Spleen (tissue), 11 donors: ENCODE results near the gene KLHL21. TPM values are rescaled to one million over a fixed set of nuclear protein-coding genes. Genes with fewer than 3 reads are reported as not detected.

Experiments
- DNase-seq: peaks from one replicate; pipeline ENCODE4 v3.0.0-alpha.2; 2020
- H3K27ac ChIP-seq, 8 donors: fragments of 200-600 bp; sonication (generic) in 7 of 8; 1 replicate in 4 of 8; 2 replicates in 4 of 8; pipeline versions ENCODE4 v1.5.0 to v1.8.0; 2016 to 2021; ENCODE audit warnings: inconsistent platforms in 4 of 8, mild to moderate bottlenecking in 4 of 8, moderate library complexity in 1 of 8
- H3K27me3 ChIP-seq, 7 donors: fragments of 200-600 bp; sonication (generic) in 6 of 7; replicated peaks in 1 of 7; 1 replicate in 4 of 7; 2 replicates in 3 of 7; pipeline versions ENCODE4 v1.5.0 to v1.8.0; 2016 to 2021; ENCODE audit warnings: inconsistent platforms in 3 of 7, mild to moderate bottlenecking in 1 of 7
- H3K36me3 ChIP-seq, 6 donors: fragments of 200-600 bp; sonication (generic) in 5 of 6; 1 replicate in 4 of 6; 2 replicates in 2 of 6; pipeline versions ENCODE4 v1.5.0 to v1.8.0; 2016 to 2021; ENCODE audit warnings: inconsistent platforms in 2 of 6
- H3K4me1 ChIP-seq, 6 donors: fragments of 200-600 bp; sonication (generic) in 5 of 6; 1 replicate in 3 of 6; 2 replicates in 3 of 6; pipeline versions ENCODE4 v1.5.0 to v1.8.0; 2016 to 2021; ENCODE audit warnings: inconsistent platforms in 3 of 6
- H3K4me3 ChIP-seq, 8 donors: fragments of 200-600 bp; sonication (generic) in 7 of 8; 1 replicate in 4 of 8; 2 replicates in 4 of 8; pipeline versions ENCODE4 v1.5.0 to v1.8.0; 2016 to 2021; ENCODE audit warnings: inconsistent platforms in 4 of 8, mild to moderate bottlenecking in 4 of 8, moderate library complexity in 2 of 8
- H3K9me3 ChIP-seq, 8 donors: fragments of 200-600 bp; sonication (generic) in 7 of 8; 1 replicate in 4 of 8; 2 replicates in 4 of 8; pipeline versions ENCODE4 v1.5.0 to v1.8.0; 2016 to 2021; ENCODE audit warnings: inconsistent platforms in 4 of 8
- POLR2A ChIP-seq, 3 donors: fragments of 450-650 bp; IDR thresholded peaks; one replicate each; pipeline ENCODE4 v1.5.1; 2017; ENCODE audit warnings: antibody characterized with exemption in 3 of 3, mild to moderate bottlenecking in 1 of 3
- POLR2AphosphoS5 ChIP-seq, 3 donors: sonication (generic); formaldehyde crosslinking; IDR thresholded peaks; one replicate each; pipeline ENCODE4 v1.5.1; 2017; ENCODE audit warnings: antibody characterized with exemption in 3 of 3
- WGBS, 5 donors: extraction: QIAGEN DNeasy Blood & Tissue Kit in 3 of 5; methylation state at CpG; one replicate each; pipeline versions ENCODE4 v1.1.5 to v1.1.7; 2013 to 2018; 5-methylcytosine and 5-hydroxymethylcytosine counted together
- intact Hi-C: fragments of 100-400 bp; cut with DNase I; formaldehyde crosslinking; loops from one replicate; pipeline ENCODE4 v1.15.0; 2023; ENCODE audit warnings: low total_unique reads
- polyA plus RNA-seq, 3 donors: library from polyadenylated mRNA; stranded (reverse); fragments of 200-250 nt; gene quantifications; one replicate each; pipeline ENCODE4 v1.2.1, GENCODE V29; 2013
- total RNA-seq, 7 donors: library from RNA; depleted of rRNA in 3 of 7; stranded (reverse); fragments of >200 nt in 3 of 7; fragmentation: NEBNext Ultra II Directional in 4 of 7; extraction: Animal tissue kit (Norgen Biotek cat#: 25700) in 4 of 7; gene quantifications; one replicate each; pipeline versions ENCODE4 v1.1.0 to v1.2.1, GENCODE V29; 2016 to 2021
- TF ChIP-seq, protein P1 (sequence below), 11 experiments: fragments of 200-600 bp in 7 of 11; fragments of 450-650 bp in 4 of 11; sonication (generic) in 4 of 11; IDR thresholded peaks in 8 of 11; conservative IDR thresholded peaks in 3 of 11; 1 replicate in 7 of 11; 2 replicates in 4 of 11; pipeline versions ENCODE4 v1.4.0 to v1.8.0; 2016 to 2021; ENCODE audit warnings: antibody characterized with exemption in 11 of 11, inconsistent platforms in 4 of 11, mild to moderate bottlenecking in 1 of 11
- donor health status: healthy with polysubstance abuse.
- donor health status: DM: no; HTN: no; CAD: no; lungs with moderate emphysema.
- donor health status: DM: no; HTN: no; CAD: no.
- donor health status: Bipolar disorder and iron deficiency.
- donor health status: healthy.
- donor health status: DM: no; HTN: no; CAD: no.
- donor health status: DM: yes; HTN: yes; CAD: no.

KLHL21 gene
- total and polyA plus RNA-seq, 10 donors = 5.0 to 41.5 (median 22.4) TPM

- intact Hi-C loops = loop anchor here (10.0 kb wide), 1 partner anchor 47 kb away; the partner anchor contains the start of gene THAP3
- Histone ChIP-seq H3K27me3 (no peaks in the 10 kb centered on the region), H3K36me3 (no peaks in the 10 kb centered on the region), H3K4me1 (peaks cover 18 to 42% (median 35%) of the 10 kb centered on the region in 6 donors), H3K9me3 (no peaks in the 10 kb centered on the region), H3K4me3 (no peak overlapping the region), H3K27ac (no peak overlapping the region)
- TF ChIP-seq, protein P1, sequence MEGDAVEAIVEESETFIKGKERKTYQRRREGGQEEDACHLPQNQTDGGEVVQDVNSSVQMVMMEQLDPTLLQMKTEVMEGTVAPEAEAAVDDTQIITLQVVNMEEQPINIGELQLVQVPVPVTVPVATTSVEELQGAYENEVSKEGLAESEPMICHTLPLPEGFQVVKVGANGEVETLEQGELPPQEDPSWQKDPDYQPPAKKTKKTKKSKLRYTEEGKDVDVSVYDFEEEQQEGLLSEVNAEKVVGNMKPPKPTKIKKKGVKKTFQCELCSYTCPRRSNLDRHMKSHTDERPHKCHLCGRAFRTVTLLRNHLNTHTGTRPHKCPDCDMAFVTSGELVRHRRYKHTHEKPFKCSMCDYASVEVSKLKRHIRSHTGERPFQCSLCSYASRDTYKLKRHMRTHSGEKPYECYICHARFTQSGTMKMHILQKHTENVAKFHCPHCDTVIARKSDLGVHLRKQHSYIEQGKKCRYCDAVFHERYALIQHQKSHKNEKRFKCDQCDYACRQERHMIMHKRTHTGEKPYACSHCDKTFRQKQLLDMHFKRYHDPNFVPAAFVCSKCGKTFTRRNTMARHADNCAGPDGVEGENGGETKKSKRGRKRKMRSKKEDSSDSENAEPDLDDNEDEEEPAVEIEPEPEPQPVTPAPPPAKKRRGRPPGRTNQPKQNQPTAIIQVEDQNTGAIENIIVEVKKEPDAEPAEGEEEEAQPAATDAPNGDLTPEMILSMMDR (IDR thresholded peaks at IDR 0.05 in 8 of 11, conservative IDR thresholded peaks at IDR 0.05 in 3 of 11) = no peak
- TF ChIP-seq POLR2AphosphoS5 (IDR thresholded peaks at IDR 0.05) (no peak), POLR2A (IDR thresholded peaks at IDR 0.05) (no peak)
- no peak for DNase-seq
- WGBS, 5 donors = 80 to 86% (median 83%) methylated on average over 6 of the region's 6 CpGs
Observed at GRCh38 chr1:6577831-6578525, 24.7 kb downstream of the KLHL21 start.

DNA sequence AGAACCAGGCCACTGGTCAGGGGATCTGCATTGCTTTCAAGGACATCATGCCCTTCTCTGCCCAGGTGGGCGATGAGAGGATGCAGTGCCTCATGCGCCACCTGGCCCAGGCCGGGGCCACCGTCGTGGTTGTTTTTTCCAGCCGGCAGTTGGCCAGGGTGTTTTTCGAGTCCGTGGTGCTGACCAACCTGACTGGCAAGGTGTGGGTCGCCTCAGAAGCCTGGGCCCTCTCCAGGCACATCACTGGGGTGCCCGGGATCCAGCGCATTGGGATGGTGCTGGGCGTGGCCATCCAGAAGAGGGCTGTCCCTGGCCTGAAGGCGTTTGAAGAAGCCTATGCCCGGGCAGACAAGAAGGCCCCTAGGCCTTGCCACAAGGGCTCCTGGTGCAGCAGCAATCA is 27.9 kb downstream of the KLHL21 start:
- 82 to 100% (median 88%) methylated on average over 1 to 14 of the region's 14 CpGs for WGBS, 5 donors
- no peaks in the 10 kb centered on the region for H3K36me3 ChIP-seq
- H3K27ac ChIP-seq = no peak overlapping the region
- no peak for DNase-seq
- peaks cover 0 to 7% (median 0%) of the 10 kb centered on the region in 8 donors for H3K9me3 ChIP-seq
- no peak overlapping the region for H3K4me3 ChIP-seq
- H3K4me1 ChIP-seq = peaks cover 0 to 13% (median 7%) of the 10 kb centered on the region in 6 donors
- no peaks in the 10 kb centered on the region for H3K27me3 ChIP-seq
- intact Hi-C loops = loop anchor here (10.0 kb wide), 1 partner anchor 50 kb away; the partner anchor contains the start of gene THAP3
- TF ChIP-seq POLR2AphosphoS5 (IDR thresholded peaks at IDR 0.05) (no peak), POLR2A (IDR thresholded peaks at IDR 0.05) (no peak)
- TF ChIP-seq, protein P1 (IDR thresholded peaks at IDR 0.05 in 8 of 11, conservative IDR thresholded peaks at IDR 0.05 in 3 of 11) = no peak

GRCh38 chr1:6574025-6574620 is 28.5 kb downstream of the KLHL21 start:
- Histone ChIP-seq H3K27me3 (no peaks in the 10 kb centered on the region), H3K4me3 (no peak overlapping the region), H3K4me1 (peaks cover 0 to 7% (median 2%) of the 10 kb centered on the region in 6 donors), H3K9me3 (peaks cover 0 to 7% (median 0%) of the 10 kb centered on the region in 8 donors), H3K27ac (no peak overlapping the region), H3K36me3 (no peaks in the 10 kb centered on the region)
- intact Hi-C loops = loop anchor here (10.0 kb wide), 1 partner anchor 51 kb away; the partner anchor contains the start of gene THAP3
- no peak for TF ChIP-seq POLR2A (IDR thresholded peaks at IDR 0.05)
- TF ChIP-seq, protein P1 (IDR thresholded peaks at IDR 0.05 in 8 of 11, conservative IDR thresholded peaks at IDR 0.05 in 3 of 11) = no peak
- TF ChIP-seq POLR2AphosphoS5 (IDR thresholded peaks at IDR 0.05) = no peak
- DNase-seq = no peak
- WGBS, 5 donors = 79 to 89% (median 83%) methylated on average over 6 to 8 of the region's 8 CpGs
